Adipose tissue (tissue), 3 donors: ENCODE data around the gene SEC14L2. TPM values are rescaled to one million over a fixed set of nuclear protein-coding genes. Genes with fewer than 3 reads are reported as not detected.
A peak's percentile ranks its signal among the peaks of the same experiment; 100 is the strongest.

ENCODE experiments used
- H3K27ac ChIP-seq: one replicate; pipeline ENCODE4 v1.5.1; 2013; ENCODE audit warnings: low read depth, low read length
- WGBS, 3 donors: extraction: QIAGEN DNeasy Blood & Tissue Kit; methylation state at CpG; one replicate each; pipeline ENCODE4 v1.1.7; 2013; 5-methylcytosine and 5-hydroxymethylcytosine counted together
- polyA plus RNA-seq, 3 donors: library from polyadenylated mRNA; stranded (reverse); fragments of 200-250 nt; gene quantifications; one replicate each; pipeline ENCODE4 v1.2.3, GENCODE V29; 2013
- donor health status: healthy with polysubstance abuse.
- donor health status: Bipolar disorder and iron deficiency.
- donor health status: healthy.

SEC14L2 gene
- polyA plus RNA-seq, 3 donors = 2.7 to 3.8 (median 3.6) TPM

- no peak overlapping the region for H3K27ac ChIP-seq
- WGBS, 3 donors = 29 to 42% (median 37%) methylated on average over 18 of the region's 18 CpGs
Measured at GRCh38 chr22:30422481-30423300, 25.9 kb downstream of the SEC14L2 start.

GRCh38 chr22:30423301-30423958, 26.6 kb downstream of the SEC14L2 start:
- WGBS, 3 donors = 0% methylated on average over 45 of the region's 45 CpGs
- H3K27ac ChIP-seq = peak overlapping the region; percentile 90

- H3K27ac ChIP-seq = peak overlapping the region; percentile 90
- WGBS, 3 donors = 2 to 3% (median 2%) methylated on average over 31 of the region's 31 CpGs
Measured at GRCh38 chr22:30423959-30424533, 27.2 kb downstream of the SEC14L2 start.

GRCh38 chr22:30424534-30425326, 27.9 kb downstream of the SEC14L2 start:
- H3K27ac ChIP-seq = no peak overlapping the region
- WGBS, 3 donors = 42 to 48% (median 43%) methylated on average over 20 of the region's 20 CpGs

GRCh38 chr22:30425327-30425615, 28.5 kb downstream of the SEC14L2 start:
- 2 to 11% (median 9%) methylated on average over 9 of the region's 9 CpGs for WGBS, 3 donors
- H3K27ac ChIP-seq = no peak overlapping the region

GRCh38 chr22:30425616-30426387, 29.0 kb downstream of the SEC14L2 start, which contains the start of gene MTFP1:
TSS of gene MTFP1 (plus strand) at chr22:30425768. CDS start at chr22:30425880, 112 bp downstream.
- WGBS, 3 donors = 0 to 2% (median 2%) methylated on average over 55 to 61 of the region's 61 CpGs
- H3K27ac ChIP-seq = peak within 1 kb of the TSS; percentile 19

- WGBS, 3 donors = 51 to 59% (median 57%) methylated on average over 29 of the region's 29 CpGs
- H3K27ac ChIP-seq = no peak overlapping the region
Measured at GRCh38 chr22:30426388-30427353, 29.9 kb downstream of the SEC14L2 start.

- WGBS, 3 donors = 73 to 100% (median 100%) methylated on average over 1 of the region's 1 CpG
- no peak overlapping the region for H3K27ac ChIP-seq
Measured at GRCh38 chr22:30427871-30428270, 31.1 kb downstream of the SEC14L2 start.

GRCh38 chr22:30429887-30430286, 33.1 kb downstream of the SEC14L2 start:
- WGBS, 3 donors = 44 to 69% (median 59%) methylated on average over 3 to 4 of the region's 4 CpGs
- H3K27ac ChIP-seq = no peak overlapping the region

- no peak overlapping the region for H3K27ac ChIP-seq
- 77 to 87% (median 86%) methylated on average over 4 of the region's 4 CpGs for WGBS, 3 donors
Measured at GRCh38 chr22:30430933-30431332, 34.1 kb downstream of the SEC14L2 start.

- WGBS, 3 donors = 88 to 98% (median 91%) methylated on average over 4 of the region's 4 CpGs
Measured at GRCh38 chr22:30432096-30432495, 35.3 kb downstream of the SEC14L2 start.

GRCh38 chr22:30432520-30432919, 35.7 kb downstream of the SEC14L2 start:
- no peak overlapping the region for H3K27ac ChIP-seq
- WGBS, 3 donors = 69 to 81% (median 69%) methylated on average over 2 of the region's 2 CpGs

More at GRCh38 chr22:30432096-30432495, 35.3 kb downstream of the SEC14L2 start:
- H3K27ac ChIP-seq = no peak overlapping the region

- 90 to 93% (median 93%) methylated on average over 3 of the region's 3 CpGs for WGBS, 3 donors
- no peak overlapping the region for H3K27ac ChIP-seq
Measured at GRCh38 chr22:30433227-30433626, 36.4 kb downstream of the SEC14L2 start.

- no peak overlapping the region for H3K27ac ChIP-seq
- WGBS, 3 donors = 95 to 100% (median 100%) methylated on average over 1 of the region's 1 CpG
Measured at GRCh38 chr22:30433773-30434172, 37.0 kb downstream of the SEC14L2 start.

GRCh38 chr22:30434843-30435242, 38.0 kb downstream of the SEC14L2 start:
- no peak overlapping the region for H3K27ac ChIP-seq
- 57 to 89% (median 67%) methylated on average over 1 of the region's 1 CpG for WGBS, 3 donors

GRCh38 chr22:30435674-30436126, 38.9 kb downstream of the SEC14L2 start:
- no peak overlapping the region for H3K27ac ChIP-seq
- WGBS, 3 donors = 59 to 87% (median 60%) methylated on average over 6 of the region's 6 CpGs

GRCh38 chr22:30436196-30436595, 39.4 kb downstream of the SEC14L2 start:
- no peak overlapping the region for H3K27ac ChIP-seq
- WGBS, 3 donors = 83 to 100% (median 94%) methylated on average over 2 of the region's 2 CpGs
